NB4 (cell line): ENCODE results near the gene MYOD1.

Source experiments
- DNase-seq: peaks from one replicate; pipeline ENCODE4 v3.0.0; 2010; ENCODE audit warnings: low read depth
- H3K4me3 ChIP-seq: one replicate; pipeline ENCODE4 v1.5.1; 2011; ENCODE audit warnings: mild to moderate bottlenecking, low read depth, low read length, moderate library complexity
- CTCF ChIP-seq: IDR thresholded peaks from one replicate; pipeline ENCODE4 v1.5.1; 2012; ENCODE audit warnings: low read depth, low read length
- MAX ChIP-seq: IDR thresholded peaks from 2 replicates; pipeline ENCODE4 v1.6.1; 2011; ENCODE audit warnings: low read depth, low read length
- MYC ChIP-seq: IDR thresholded peaks from 2 replicates; pipeline ENCODE4 v1.6.1; 2011; ENCODE audit warnings: low read depth, low read length
- POLR2A ChIP-seq: IDR thresholded peaks from 2 replicates; pipeline ENCODE4 v1.6.1; 2011; ENCODE audit warnings: mild to moderate bottlenecking; ENCODE audit not compliant: insufficient read length; ENCODE audit errors: extremely low read depth

MYOD1 gene

GRCh38 chr11:17740649-17741235, 21.4 kb downstream of the MYOD1 start:
- no peak overlapping the region for H3K4me3 ChIP-seq
- TF ChIP-seq MYC, result no peak
- no peak for DNase-seq

- DNase-seq, result no peak
- no peak for TF ChIP-seq MAX
- no peak for TF ChIP-seq POLR2A
- H3K4me3 ChIP-seq, result no peak overlapping the region
Observed at GRCh38 chr11:17741487-17741886, 22.1 kb downstream of the MYOD1 start.

- no peak for DNase-seq
- TF ChIP-seq MYC (no peak), POLR2A (no peak), MAX (no peak), CTCF (no peak)
- no peak overlapping the region for H3K4me3 ChIP-seq
Observed at GRCh38 chr11:17742019-17742418, 22.6 kb downstream of the MYOD1 start.

- no peak for DNase-seq
- TF ChIP-seq POLR2A (no peak), CTCF (no peak), MYC (no peak), MAX (no peak)
- no peak overlapping the region for H3K4me3 ChIP-seq
Observed at GRCh38 chr11:17743026-17743807, 23.8 kb downstream of the MYOD1 start.

- TF ChIP-seq MAX (no peak), POLR2A (no peak), MYC (no peak), CTCF (no peak)
- no peak overlapping the region for H3K4me3 ChIP-seq
- no peak for DNase-seq
Observed at GRCh38 chr11:17743808-17744119, 24.4 kb downstream of the MYOD1 start.

GRCh38 chr11:17744151-17744940, 25.0 kb downstream of the MYOD1 start:
- no peak for DNase-seq
- no peak for TF ChIP-seq MYC
- TF ChIP-seq POLR2A, result no peak
- TF ChIP-seq MAX, result no peak
- no peak for TF ChIP-seq CTCF
- no peak overlapping the region for H3K4me3 ChIP-seq
